Measurements from ENCODE around the gene BTN3A1.
"Not testable (repeated sequence)": the region's sequence is repeated elsewhere in the genome, so short reads cannot be mapped to it uniquely, and the experiment has no call there.

BTN3A1 gene

GRCh38 chr6:26441977-26442376 lies 39.9 kb downstream of the BTN3A1 start:
- no peak for DNase-seq (ENCODE audit: low read depth in 2 of 2)

GRCh38 chr6:26445934-26446667 lies 44.0 kb downstream of the BTN3A1 start:
- DNase-seq (ENCODE audit: low read depth in 2 of 2), result no peak

- DNase-seq (ENCODE audit: low read depth in 2 of 2), result no peak
Observed at GRCh38 chr6:26447257-26447656, 45.2 kb downstream of the BTN3A1 start.

- no peak for DNase-seq (ENCODE audit: low read depth in 2 of 2)
Observed at GRCh38 chr6:26450240-26450639, 48.2 kb downstream of the BTN3A1 start.

- DNase-seq (ENCODE audit: low read depth in 2 of 2), result no peak
Observed at GRCh38 chr6:26452631-26453235, 50.7 kb downstream of the BTN3A1 start.

- DNase-seq (ENCODE audit: low read depth in 2 of 2), result no peak
Observed at GRCh38 chr6:26454631-26455030, 52.6 kb downstream of the BTN3A1 start.

GRCh38 chr6:26455357-26455970 lies 53.4 kb downstream of the BTN3A1 start:
- no peak for DNase-seq (ENCODE audit: low read depth in 2 of 2)

GRCh38 chr6:26457264-26457805 lies 55.3 kb downstream of the BTN3A1 start:
- no peak for DNase-seq (ENCODE audit: low read depth in 2 of 2)

GRCh38 chr6:26457806-26458688 lies 56.0 kb downstream of the BTN3A1 start, which contains the start of gene BTN2A1:
Gene BTN2A1, plus strand, starts transcription at chr6:26457955. Its CDS starts 682 bp downstream, at chr6:26458637.
- peak; percentile 40 to 52 for DNase-seq (ENCODE audit: low read depth in 2 of 2)

- no peak for DNase-seq (ENCODE audit: low read depth in 2 of 2)
Observed at GRCh38 chr6:26459023-26459810, 57.1 kb downstream of the BTN3A1 start.

GRCh38 chr6:26461353-26461752 lies 59.3 kb downstream of the BTN3A1 start:
- DNase-seq (ENCODE audit: low read depth in 2 of 2), result not testable (repeated sequence)

GRCh38 chr6:26464014-26464413 lies 61.9 kb downstream of the BTN3A1 start:
- no peak for DNase-seq (ENCODE audit: low read depth in 2 of 2)

- DNase-seq (ENCODE audit: low read depth in 2 of 2), result no peak
Observed at GRCh38 chr6:26464416-26465131, 62.5 kb downstream of the BTN3A1 start.
